ENCODE results near the gene RABL6.
"Not testable (repeated sequence)": the region's sequence is repeated elsewhere in the genome, so short reads cannot be mapped to it uniquely, and the experiment has no call there.

RABL6 gene

GRCh38 chr9:136807281-136808074, at the start of gene RABL6:
Gene RABL6 (plus strand): TSS chr9:136807948. CDS start chr9:136808197, 249 bp downstream.
- Histone ChIP-seq H3K27me3 (ENCODE audit: insufficient read depth, low read length) (no peaks in the 10 kb centered on the region), H2AFZ (ENCODE audit: low read depth, low read length) (peak within 1 kb of the TSS; percentile 76), H3K36me3 (ENCODE audit: insufficient read depth, low read length) (peaks cover 26% of the 10 kb centered on the region), H3K4me3 (ENCODE audit: low read length) (peak within 1 kb of the TSS; percentile 97), H3K9me3 (ENCODE audit: low read length) (no peaks in the 10 kb centered on the region), H3K4me1 (ENCODE audit: insufficient read depth, low read length) (peaks cover 27% of the 10 kb centered on the region)

GRCh38 chr9:136759001-136759400, 48.7 kb upstream of the RABL6 start:
- H3K4me1 ChIP-seq (ENCODE audit: insufficient read depth, low read length): peaks cover 3% of the 10 kb centered on the region

GRCh38 chr9:136759436-136760325, 48.1 kb upstream of the RABL6 start:
- Histone ChIP-seq H2AFZ (ENCODE audit: low read depth, low read length) (no peak overlapping the region), H3K4me1 (ENCODE audit: insufficient read depth, low read length) (peaks cover 3% of the 10 kb centered on the region), H3K36me3 (ENCODE audit: insufficient read depth, low read length) (no peaks in the 10 kb centered on the region), H3K27me3 (ENCODE audit: insufficient read depth, low read length) (no peaks in the 10 kb centered on the region), H3K4me3 (ENCODE audit: low read length) (no peak overlapping the region), H3K9me3 (ENCODE audit: low read length) (no peaks in the 10 kb centered on the region)

More at GRCh38 chr9:136759001-136759400, 48.7 kb upstream of the RABL6 start:
- Histone ChIP-seq H3K27me3 (ENCODE audit: insufficient read depth, low read length) (no peaks in the 10 kb centered on the region), H2AFZ (ENCODE audit: low read depth, low read length) (no peak overlapping the region), H3K9me3 (ENCODE audit: low read length) (no peaks in the 10 kb centered on the region), H3K36me3 (ENCODE audit: insufficient read depth, low read length) (no peaks in the 10 kb centered on the region), H3K4me3 (ENCODE audit: low read length) (no peak overlapping the region)

- H3K4me1 ChIP-seq (ENCODE audit: insufficient read depth, low read length): peaks cover 3% of the 10 kb centered on the region
Observed at GRCh38 chr9:136760424-136760823, 47.3 kb upstream of the RABL6 start.

GRCh38 chr9:136760834-136761544, 46.8 kb upstream of the RABL6 start:
- not testable (repeated sequence) for H2AFZ ChIP-seq (ENCODE audit: low read depth, low read length); H3K27me3 ChIP-seq (ENCODE audit: insufficient read depth, low read length); H3K9me3 ChIP-seq (ENCODE audit: low read length); H3K4me3 ChIP-seq (ENCODE audit: low read length); H3K36me3 ChIP-seq (ENCODE audit: insufficient read depth, low read length); H3K4me1 ChIP-seq (ENCODE audit: insufficient read depth, low read length)

More at GRCh38 chr9:136760424-136760823, 47.3 kb upstream of the RABL6 start:
- no peaks in the 10 kb centered on the region for H3K36me3 ChIP-seq (ENCODE audit: insufficient read depth, low read length)
- H2AFZ ChIP-seq (ENCODE audit: low read depth, low read length): no peak overlapping the region
- no peak overlapping the region for H3K4me3 ChIP-seq (ENCODE audit: low read length)
- no peaks in the 10 kb centered on the region for H3K9me3 ChIP-seq (ENCODE audit: low read length)
- H3K27me3 ChIP-seq (ENCODE audit: insufficient read depth, low read length): no peaks in the 10 kb centered on the region

GRCh38 chr9:136761545-136761981, 46.2 kb upstream of the RABL6 start:
- Histone ChIP-seq H3K27me3 (ENCODE audit: insufficient read depth, low read length) (no peaks in the 10 kb centered on the region), H3K9me3 (ENCODE audit: low read length) (no peaks in the 10 kb centered on the region), H2AFZ (ENCODE audit: low read depth, low read length) (no peak overlapping the region), H3K4me3 (ENCODE audit: low read length) (no peak overlapping the region), H3K4me1 (ENCODE audit: insufficient read depth, low read length) (peaks cover 3% of the 10 kb centered on the region), H3K36me3 (ENCODE audit: insufficient read depth, low read length) (no peaks in the 10 kb centered on the region)

GRCh38 chr9:136762221-136762691, 45.5 kb upstream of the RABL6 start:
- Histone ChIP-seq H3K9me3 (ENCODE audit: low read length) (no peaks in the 10 kb centered on the region), H3K36me3 (ENCODE audit: insufficient read depth, low read length) (no peaks in the 10 kb centered on the region), H3K4me1 (ENCODE audit: insufficient read depth, low read length) (peaks cover 3% of the 10 kb centered on the region), H2AFZ (ENCODE audit: low read depth, low read length) (no peak overlapping the region), H3K4me3 (ENCODE audit: low read length) (no peak overlapping the region), H3K27me3 (ENCODE audit: insufficient read depth, low read length) (no peaks in the 10 kb centered on the region)

GRCh38 chr9:136762915-136763648, 44.7 kb upstream of the RABL6 start:
- Histone ChIP-seq H3K4me1 (ENCODE audit: insufficient read depth, low read length) (peaks cover 3% of the 10 kb centered on the region), H3K4me3 (ENCODE audit: low read length) (no peak overlapping the region), H3K36me3 (ENCODE audit: insufficient read depth, low read length) (no peaks in the 10 kb centered on the region), H3K27me3 (ENCODE audit: insufficient read depth, low read length) (no peaks in the 10 kb centered on the region), H2AFZ (ENCODE audit: low read depth, low read length) (no peak overlapping the region), H3K9me3 (ENCODE audit: low read length) (no peaks in the 10 kb centered on the region)

- Histone ChIP-seq H3K27me3 (ENCODE audit: insufficient read depth, low read length) (no peaks in the 10 kb centered on the region), H2AFZ (ENCODE audit: low read depth, low read length) (no peak overlapping the region), H3K4me3 (ENCODE audit: low read length) (no peak overlapping the region), H3K36me3 (ENCODE audit: insufficient read depth, low read length) (no peaks in the 10 kb centered on the region), H3K4me1 (ENCODE audit: insufficient read depth, low read length) (peaks cover 3% of the 10 kb centered on the region), H3K9me3 (ENCODE audit: low read length) (no peaks in the 10 kb centered on the region)
Observed at GRCh38 chr9:136763649-136764035, 44.1 kb upstream of the RABL6 start.

- Histone ChIP-seq H3K9me3 (ENCODE audit: low read length) (no peaks in the 10 kb centered on the region), H3K4me1 (ENCODE audit: insufficient read depth, low read length) (peaks cover 3% of the 10 kb centered on the region), H3K4me3 (ENCODE audit: low read length) (no peak within 1 kb of the TSS), H3K36me3 (ENCODE audit: insufficient read depth, low read length) (no peaks in the 10 kb centered on the region), H3K27me3 (ENCODE audit: insufficient read depth, low read length) (no peaks in the 10 kb centered on the region), H2AFZ (ENCODE audit: low read depth, low read length) (no peak within 1 kb of the TSS)
Observed at GRCh38 chr9:136764301-136764891, 43.4 kb upstream of the RABL6 start, which contains the start of gene LCN15. Gene LCN15 (minus strand): TSS chr9:136764518. CDS start chr9:136764488, 30 bp downstream.

GRCh38 chr9:136765041-136765440, 42.7 kb upstream of the RABL6 start:
- no peak overlapping the region for H2AFZ ChIP-seq (ENCODE audit: low read depth, low read length)
- H3K4me3 ChIP-seq (ENCODE audit: low read length): no peak overlapping the region
- H3K4me1 ChIP-seq (ENCODE audit: insufficient read depth, low read length): peaks cover 6% of the 10 kb centered on the region
- H3K36me3 ChIP-seq (ENCODE audit: insufficient read depth, low read length): no peaks in the 10 kb centered on the region
- H3K27me3 ChIP-seq (ENCODE audit: insufficient read depth, low read length): no peaks in the 10 kb centered on the region
- no peaks in the 10 kb centered on the region for H3K9me3 ChIP-seq (ENCODE audit: low read length)

Data from neuron (in vitro differentiated cells).